ENCODE data around the gene SMARCA5.

SMARCA5 gene

DNA sequence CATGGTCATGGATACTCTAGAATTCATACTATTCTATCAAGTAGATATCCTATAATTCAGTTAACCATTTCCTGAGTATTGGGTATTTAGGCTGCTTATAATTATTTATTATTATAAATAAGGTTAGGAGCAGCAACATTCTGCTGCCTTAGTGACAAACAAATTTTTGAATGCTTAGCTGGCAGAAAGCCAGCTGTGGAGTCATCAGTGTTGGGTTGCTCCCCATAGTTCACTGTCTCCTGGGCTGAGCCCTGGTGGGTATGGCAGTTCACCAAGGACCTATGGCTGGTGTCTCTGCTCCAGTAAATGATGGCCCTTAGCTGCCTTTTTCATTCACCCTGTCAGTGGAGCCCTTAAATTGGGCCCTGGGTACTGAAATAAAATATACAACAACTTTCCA lies 61.8 kb downstream of the SMARCA5 start:
- no peak for ATAC-seq
- H3K4me1 Mint-ChIP-seq = no peaks in the 10 kb centered on the region
- no peak overlapping the region for H3K4me3 Mint-ChIP-seq
- H3K9me3 Mint-ChIP-seq = no peaks in the 10 kb centered on the region
- no peak overlapping the region for H3K27ac Mint-ChIP-seq
- H3K27me3 Mint-ChIP-seq = no peaks in the 10 kb centered on the region
- DNase-seq = no peak

DNA sequence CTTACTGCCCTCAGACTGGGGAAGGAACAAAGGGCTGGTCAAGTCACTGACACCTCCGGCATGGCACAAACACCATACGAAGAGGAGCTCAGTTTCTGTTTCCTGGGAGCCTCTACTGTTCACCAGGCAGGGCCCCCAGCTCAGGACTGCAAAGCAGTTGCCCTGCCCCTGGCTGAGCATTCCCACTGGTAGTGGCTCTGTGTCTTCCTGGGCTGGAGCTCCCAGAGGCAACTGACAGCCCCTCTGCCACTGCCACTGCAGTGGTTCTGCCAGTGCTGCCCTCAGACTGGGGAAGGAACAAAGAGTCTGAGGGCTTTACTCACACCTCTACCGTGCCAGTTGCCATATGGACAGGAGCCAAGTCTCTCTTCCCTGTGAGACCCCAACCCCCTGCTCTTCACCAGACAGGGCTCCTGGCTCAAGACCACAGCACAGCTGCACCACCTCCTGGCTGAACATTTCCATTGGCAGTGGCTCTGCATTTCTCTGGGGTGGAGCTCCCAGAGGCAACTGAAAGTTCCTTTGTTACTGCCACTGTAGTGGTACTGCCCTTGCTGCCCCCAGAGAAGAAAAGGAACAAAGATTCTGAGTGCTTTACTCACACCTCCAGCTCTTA lies 67.9 kb downstream of the SMARCA5 start:
- no peak for ATAC-seq
- DNase-seq = no peak
- Mint-ChIP-seq H3K9me3 (peaks cover 19 to 20% of the 10 kb centered on the region in 2 donors), H3K27me3 (no peaks in the 10 kb centered on the region), H3K4me1 (no peaks in the 10 kb centered on the region), H3K27ac (no peak overlapping the region), H3K4me3 (no peak overlapping the region)

DNA sequence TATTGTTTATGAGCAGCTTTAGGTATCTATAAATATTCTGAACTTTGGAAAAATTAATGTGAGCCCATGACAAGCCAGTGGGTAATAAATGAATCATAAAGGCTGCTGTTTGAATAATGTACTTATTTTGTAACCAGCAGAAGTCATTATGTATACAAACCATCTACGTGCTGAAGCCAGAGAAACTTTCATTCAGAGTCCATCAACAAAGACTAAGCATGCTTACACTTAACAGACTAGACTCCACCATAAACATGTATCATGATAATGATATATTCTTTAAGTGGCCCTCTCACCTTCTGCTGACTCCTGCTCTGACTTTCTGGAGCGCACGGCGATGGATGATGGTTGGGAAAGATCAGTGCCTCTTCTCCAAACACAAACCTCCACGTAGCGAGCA lies 72.0 kb downstream of the SMARCA5 start:
- H3K4me3 Mint-ChIP-seq = no peak overlapping the region
- no peak for DNase-seq
- no peaks in the 10 kb centered on the region for H3K4me1 Mint-ChIP-seq
- H3K27ac Mint-ChIP-seq = no peak overlapping the region
- no peaks in the 10 kb centered on the region for H3K27me3 Mint-ChIP-seq
- no peak for ATAC-seq
- peaks cover 20 to 31% of the 10 kb centered on the region in 2 donors for H3K9me3 Mint-ChIP-seq

DNA sequence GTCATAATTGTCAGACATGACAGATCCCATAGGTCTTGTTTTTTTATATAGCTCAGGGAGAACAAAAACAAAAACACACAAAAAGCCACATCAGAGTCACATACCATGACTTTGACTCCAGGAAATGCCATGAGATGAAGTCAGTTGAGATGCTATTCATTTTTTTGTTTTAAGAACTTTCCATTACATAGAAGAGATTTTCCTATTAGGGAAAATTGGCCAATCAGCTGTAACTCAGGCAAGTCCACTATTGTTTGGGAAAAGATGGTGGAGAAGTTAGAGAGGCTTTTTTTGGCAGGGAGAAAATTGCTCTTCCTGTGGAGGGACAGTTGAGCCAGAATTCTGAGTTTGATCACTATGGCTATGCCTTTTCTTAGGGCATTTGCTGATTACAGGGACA lies 72.6 kb downstream of the SMARCA5 start:
- H3K4me3 Mint-ChIP-seq = no peak overlapping the region
- no peak for DNase-seq

DNA sequence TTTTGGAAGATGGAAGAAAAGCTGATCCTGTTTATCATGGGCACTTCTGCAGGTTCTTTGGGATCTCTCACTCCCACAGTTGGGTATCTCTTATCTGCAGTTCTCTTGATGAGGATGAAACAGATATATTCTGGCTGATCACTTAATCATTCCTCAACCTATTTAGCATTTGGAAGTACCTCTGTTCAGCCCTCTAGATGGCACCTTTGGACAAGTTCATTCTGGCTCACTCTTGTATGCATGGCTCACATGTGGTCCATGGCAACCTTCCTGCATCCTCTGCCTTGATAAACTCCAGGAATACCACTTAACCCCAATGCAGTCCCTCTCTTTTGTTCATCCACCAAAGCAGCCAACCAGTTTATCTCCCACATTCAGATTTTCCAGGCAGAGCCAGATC lies 74.2 kb downstream of the SMARCA5 start:
- H3K27ac Mint-ChIP-seq = no peak overlapping the region
- H3K9me3 Mint-ChIP-seq = peaks cover 15 to 34% of the 10 kb centered on the region in 2 donors
- ATAC-seq = no peak
- no peaks in the 10 kb centered on the region for H3K27me3 Mint-ChIP-seq
- DNase-seq = no peak
- no peaks in the 10 kb centered on the region for H3K4me1 Mint-ChIP-seq
- no peak overlapping the region for H3K4me3 Mint-ChIP-seq

More for the DNA sequence above, 72.6 kb downstream of the SMARCA5 start:
- Mint-ChIP-seq H3K4me1 (no peaks in the 10 kb centered on the region), H3K9me3 (peaks cover 20 to 31% of the 10 kb centered on the region in 2 donors), H3K27ac (no peak overlapping the region), H3K27me3 (no peaks in the 10 kb centered on the region)
- ATAC-seq = no peak

DNA sequence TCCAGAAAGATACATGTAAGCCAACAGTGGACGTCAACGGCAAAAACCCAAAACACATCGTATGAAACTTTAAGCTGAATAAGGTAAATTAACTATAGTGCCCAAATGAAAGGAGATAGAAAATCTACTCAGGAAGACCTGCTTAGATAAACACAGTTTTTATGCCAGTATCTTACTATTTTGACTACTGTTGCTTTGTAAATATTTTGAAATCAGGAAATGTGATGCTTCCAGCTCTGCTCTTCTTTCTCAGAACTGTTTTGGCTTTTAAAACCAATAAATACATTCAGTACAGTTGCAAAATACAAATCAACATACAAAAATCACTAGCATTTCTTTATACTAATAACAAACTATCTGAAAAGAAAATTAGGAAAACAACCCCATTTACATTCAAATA lies 83.8 kb downstream of the SMARCA5 start:
- no peak for ATAC-seq
- H3K27me3 Mint-ChIP-seq = peaks cover 8% of the 10 kb centered on the region
- no peak overlapping the region for H3K27ac Mint-ChIP-seq
- DNase-seq = no peak
- H3K9me3 Mint-ChIP-seq = peaks cover 4 to 21% of the 10 kb centered on the region in 2 donors
- H3K4me1 Mint-ChIP-seq = no peaks in the 10 kb centered on the region
- no peak overlapping the region for H3K4me3 Mint-ChIP-seq

DNA sequence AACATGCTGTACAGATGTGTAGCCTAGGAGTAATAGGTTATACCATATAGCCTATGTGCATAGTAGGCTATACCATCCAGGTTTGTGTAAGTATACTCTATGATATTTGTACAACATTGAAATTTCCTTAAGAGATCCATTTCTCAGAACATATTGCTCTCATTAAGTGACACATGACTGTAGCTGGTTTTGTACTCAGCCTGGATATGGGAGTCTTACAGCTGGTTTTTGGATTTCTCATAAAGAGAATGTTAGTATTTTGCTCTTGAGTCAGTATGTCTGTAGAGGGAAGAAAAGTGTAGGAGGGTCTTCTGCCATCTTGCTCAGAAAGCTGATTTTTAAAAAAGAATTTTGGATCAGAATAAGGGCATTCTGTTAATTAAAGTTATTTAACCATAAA lies 85.3 kb downstream of the SMARCA5 start:
- DNase-seq = no peak

DNA sequence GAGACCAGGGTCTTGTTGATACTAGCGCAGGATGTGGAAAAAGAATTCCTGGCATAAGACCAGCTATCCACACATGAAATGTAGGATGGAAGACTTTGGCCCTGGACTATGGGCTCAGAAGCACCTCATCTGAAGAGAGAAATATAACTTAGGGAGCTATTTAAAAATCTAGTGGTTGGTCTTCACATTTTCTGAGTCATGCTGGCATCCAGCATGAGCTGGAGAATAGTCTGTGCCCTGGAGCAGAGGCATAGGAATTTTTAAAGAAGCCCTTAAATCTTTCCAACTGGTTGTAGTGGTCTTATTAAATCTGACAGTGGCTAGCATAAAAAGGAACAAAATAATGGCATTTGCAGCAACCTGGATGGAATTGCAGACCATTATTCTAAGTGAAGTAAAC lies 86.3 kb downstream of the SMARCA5 start:
- H3K4me1 Mint-ChIP-seq = no peaks in the 10 kb centered on the region
- peaks cover 7 to 8% of the 10 kb centered on the region in 2 donors for H3K9me3 Mint-ChIP-seq
- H3K27ac Mint-ChIP-seq = no peak overlapping the region
- no peaks in the 10 kb centered on the region for H3K27me3 Mint-ChIP-seq
- no peak for DNase-seq
- no peak overlapping the region for H3K4me3 Mint-ChIP-seq
- ATAC-seq = no peak

More for the DNA sequence above, 85.3 kb downstream of the SMARCA5 start:
- H3K27me3 Mint-ChIP-seq = peaks cover 7% of the 10 kb centered on the region
- ATAC-seq = no peak
- H3K4me3 Mint-ChIP-seq = no peak overlapping the region
- H3K4me1 Mint-ChIP-seq = no peaks in the 10 kb centered on the region
- H3K27ac Mint-ChIP-seq = no peak overlapping the region
- H3K9me3 Mint-ChIP-seq = peaks cover 5 to 14% of the 10 kb centered on the region in 2 donors

DNA sequence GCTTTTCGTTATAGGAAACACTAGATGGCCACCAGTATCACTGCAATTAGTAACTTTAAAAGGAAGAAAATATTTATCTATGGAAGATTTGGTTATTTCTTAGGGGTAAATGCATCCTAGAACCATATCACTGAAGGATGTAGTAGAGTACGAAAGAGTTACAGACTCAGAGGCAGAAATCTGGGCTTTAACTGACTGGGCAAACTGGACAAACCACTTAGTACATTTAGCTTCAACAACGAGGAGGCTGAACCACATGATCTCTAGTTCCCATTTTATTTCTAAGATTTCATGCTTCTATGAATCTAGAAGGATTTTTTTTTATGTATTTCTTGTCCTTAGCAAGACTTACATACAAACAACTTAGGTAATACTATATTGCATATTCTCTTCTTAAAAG lies 93.0 kb downstream of the SMARCA5 start:
- no peak overlapping the region for H3K27ac Mint-ChIP-seq
- peaks cover 10 to 13% of the 10 kb centered on the region in 2 donors for H3K9me3 Mint-ChIP-seq
- DNase-seq = no peak
- no peak for ATAC-seq
- H3K4me1 Mint-ChIP-seq = no peaks in the 10 kb centered on the region
- no peaks in the 10 kb centered on the region for H3K27me3 Mint-ChIP-seq
- no peak overlapping the region for H3K4me3 Mint-ChIP-seq

Measured in stimulated activated naive CD8-positive, alpha-beta T cell treated with anti-CD3 and anti-CD28 coated beads, Interleukin-15, amount 100 ng/mL, for 72 hours (primary cell).